ENCODE data around the gene DENND5A. TPM values are rescaled to one million over a fixed set of nuclear protein-coding genes. Genes with fewer than 3 reads are reported as not detected.

Gene DENND5A
- total RNA-seq, 4 donors from 2014 or later: 18.9 to 117 (median 22.7) TPM

DNA sequence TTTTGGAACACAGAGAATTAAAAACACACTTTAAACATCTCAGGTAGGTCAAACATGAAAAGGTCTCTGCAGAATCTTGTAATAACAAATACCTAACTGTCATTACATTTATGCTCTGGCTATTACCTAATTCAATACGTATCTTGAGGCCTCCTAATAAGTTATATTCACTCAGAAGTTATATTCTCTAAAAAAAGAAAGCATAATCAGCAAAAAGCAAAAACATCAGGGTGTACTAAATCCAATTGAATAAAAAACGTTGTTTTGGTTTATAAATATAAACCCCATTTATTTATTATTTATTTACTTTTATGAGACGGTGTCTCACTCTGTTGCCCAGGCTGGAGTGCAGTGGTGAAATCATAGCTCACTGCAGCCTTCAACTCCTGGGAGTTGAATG is 39.0 kb upstream of the DENND5A start:
- no peaks in the 10 kb centered on the region for H3K27me3 ChIP-seq
- no peaks in the 10 kb centered on the region for H3K4me1 ChIP-seq
- H3K27ac ChIP-seq: no peak overlapping the region
- no peak overlapping the region for H3K4me3 ChIP-seq
- in situ Hi-C loops (cut with MboI; ENCODE audit: low pct_ligation_motif_present in 1 of 4, low pct_unique_long_range_greater_than_20kb in 1 of 4, low sequenced_read_pairs in 3 of 4): no loop called here
- intact Hi-C loops (cut with DNase I; ENCODE audit: low total_unique reads): no loop called here
- H3K9me3 ChIP-seq: no peaks in the 10 kb centered on the region
- H3K36me3 ChIP-seq: no peaks in the 10 kb centered on the region
- WGBS, 2 donors (ENCODE audit: low coverage in 1 of 2): 75 to 78% methylated on average over 3 of the region's 3 CpGs
- TF ChIP-seq, protein P1, sequence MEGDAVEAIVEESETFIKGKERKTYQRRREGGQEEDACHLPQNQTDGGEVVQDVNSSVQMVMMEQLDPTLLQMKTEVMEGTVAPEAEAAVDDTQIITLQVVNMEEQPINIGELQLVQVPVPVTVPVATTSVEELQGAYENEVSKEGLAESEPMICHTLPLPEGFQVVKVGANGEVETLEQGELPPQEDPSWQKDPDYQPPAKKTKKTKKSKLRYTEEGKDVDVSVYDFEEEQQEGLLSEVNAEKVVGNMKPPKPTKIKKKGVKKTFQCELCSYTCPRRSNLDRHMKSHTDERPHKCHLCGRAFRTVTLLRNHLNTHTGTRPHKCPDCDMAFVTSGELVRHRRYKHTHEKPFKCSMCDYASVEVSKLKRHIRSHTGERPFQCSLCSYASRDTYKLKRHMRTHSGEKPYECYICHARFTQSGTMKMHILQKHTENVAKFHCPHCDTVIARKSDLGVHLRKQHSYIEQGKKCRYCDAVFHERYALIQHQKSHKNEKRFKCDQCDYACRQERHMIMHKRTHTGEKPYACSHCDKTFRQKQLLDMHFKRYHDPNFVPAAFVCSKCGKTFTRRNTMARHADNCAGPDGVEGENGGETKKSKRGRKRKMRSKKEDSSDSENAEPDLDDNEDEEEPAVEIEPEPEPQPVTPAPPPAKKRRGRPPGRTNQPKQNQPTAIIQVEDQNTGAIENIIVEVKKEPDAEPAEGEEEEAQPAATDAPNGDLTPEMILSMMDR (IDR thresholded peaks at IDR 0.05): no peak
- no peak for TF ChIP-seq POLR2AphosphoS5 (IDR thresholded peaks at IDR 0.05)
- TF ChIP-seq POLR2A (IDR thresholded peaks at IDR 0.05): no peak
- TF ChIP-seq EP300 (IDR thresholded peaks at IDR 0.05; ENCODE audit: low read depth): no peak
- DNase-seq: no peak

DNA sequence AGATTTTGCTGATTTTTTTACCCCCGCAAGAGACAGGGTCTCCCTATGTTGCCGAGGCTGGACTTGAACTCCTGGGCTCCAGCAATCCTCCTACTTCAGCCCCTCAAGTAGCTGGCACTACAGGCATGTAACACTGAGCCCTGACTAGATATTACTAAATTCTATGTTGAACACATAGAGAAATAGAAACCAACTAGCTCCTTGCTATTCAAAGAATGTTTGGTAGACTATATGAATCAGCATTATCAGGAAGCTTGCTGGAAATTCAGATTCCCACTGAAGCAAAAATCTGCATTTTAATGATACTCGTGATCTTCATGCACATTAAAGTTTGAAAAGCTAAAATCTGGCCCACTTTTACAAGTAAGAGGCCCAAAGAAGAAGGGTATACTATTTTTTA is 37.3 kb upstream of the DENND5A start:
- Histone ChIP-seq H3K4me1 (no peaks in the 10 kb centered on the region), H3K4me3 (no peak overlapping the region), H3K27ac (no peak overlapping the region), H3K27me3 (no peaks in the 10 kb centered on the region), H3K9me3 (no peaks in the 10 kb centered on the region), H3K36me3 (peaks cover 0 to 3% (median 0%) of the 10 kb centered on the region in 4 donors)
- WGBS, 2 donors (ENCODE audit: low coverage in 1 of 2): 83% methylated on average over 2 of the region's 3 CpGs; no CpG with 5 or more reads in 1 of the 2 donors
- intact Hi-C loops (cut with DNase I; ENCODE audit: low total_unique reads): no loop called here
- no peak for DNase-seq
- TF ChIP-seq EP300 (IDR thresholded peaks at IDR 0.05; ENCODE audit: low read depth) (no peak), POLR2AphosphoS5 (IDR thresholded peaks at IDR 0.05) (no peak), POLR2A (IDR thresholded peaks at IDR 0.05) (no peak)
- TF ChIP-seq, protein P1 (IDR thresholded peaks at IDR 0.05): no peak
- in situ Hi-C loops (cut with MboI; ENCODE audit: low pct_ligation_motif_present in 1 of 4, low pct_unique_long_range_greater_than_20kb in 1 of 4, low sequenced_read_pairs in 3 of 4): no loop called here

DNA sequence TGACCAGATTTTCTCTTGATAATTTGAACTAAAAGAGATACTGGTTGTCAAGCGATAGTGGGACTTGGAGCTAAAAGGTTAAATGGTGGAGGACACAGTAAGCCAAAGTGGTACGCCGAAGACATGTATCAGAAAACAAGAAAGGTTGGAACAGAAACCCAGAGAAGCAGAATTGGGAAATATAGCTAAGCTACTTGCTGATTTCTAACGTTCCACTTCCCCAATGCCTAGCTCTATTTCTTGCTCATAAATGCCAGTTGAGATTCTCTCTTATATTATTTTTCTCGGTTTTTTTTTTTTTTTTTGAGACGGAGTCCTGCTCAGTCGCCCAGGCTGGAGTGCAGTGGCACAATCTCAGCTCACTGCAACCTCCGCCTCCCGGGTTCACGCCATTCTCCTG is 36.6 kb upstream of the DENND5A start:
- in situ Hi-C loops (cut with MboI; ENCODE audit: low pct_ligation_motif_present in 1 of 4, low pct_unique_long_range_greater_than_20kb in 1 of 4, low sequenced_read_pairs in 3 of 4) (no loop called here), intact Hi-C loops (cut with DNase I; ENCODE audit: low total_unique reads) (no loop called here)
- DNase-seq: no peak
- Histone ChIP-seq H3K36me3 (peaks cover 0 to 10% (median 0%) of the 10 kb centered on the region in 4 donors), H3K4me3 (no peak overlapping the region), H3K27ac (no peak overlapping the region), H3K4me1 (no peaks in the 10 kb centered on the region), H3K9me3 (no peaks in the 10 kb centered on the region), H3K27me3 (no peaks in the 10 kb centered on the region)
- TF ChIP-seq, protein P1 (IDR thresholded peaks at IDR 0.05): no peak
- TF ChIP-seq POLR2A (IDR thresholded peaks at IDR 0.05): no peak
- TF ChIP-seq EP300 (IDR thresholded peaks at IDR 0.05; ENCODE audit: low read depth): no peak
- no peak for TF ChIP-seq POLR2AphosphoS5 (IDR thresholded peaks at IDR 0.05)
- WGBS, 2 donors (ENCODE audit: low coverage in 1 of 2): 85 to 86% methylated on average over 6 to 7 of the region's 10 CpGs

DNA sequence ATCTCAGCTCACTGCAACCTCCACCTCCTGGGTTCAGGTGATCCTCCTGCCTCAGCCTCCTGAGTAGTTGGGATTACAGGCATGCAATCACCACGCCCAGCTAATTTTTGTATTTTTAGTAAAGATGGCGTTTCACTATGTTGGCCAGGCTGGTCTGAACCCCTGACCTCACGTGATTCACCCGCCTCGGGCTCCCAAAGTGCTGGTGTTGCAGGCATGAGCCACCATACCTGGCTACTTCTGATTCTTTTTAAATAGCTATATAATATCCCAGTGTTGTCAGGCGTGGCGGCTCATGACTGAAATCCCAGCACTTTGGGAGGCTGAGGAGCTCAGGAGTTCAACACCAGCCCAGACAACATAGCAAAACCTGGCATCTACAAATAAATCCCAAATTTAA is 28.5 kb upstream of the DENND5A start:
- Histone ChIP-seq H3K27ac (no peak overlapping the region), H3K27me3 (no peaks in the 10 kb centered on the region), H3K36me3 (peaks cover 0 to 30% (median 0%) of the 10 kb centered on the region in 4 donors), H3K4me3 (no peak overlapping the region), H3K9me3 (no peaks in the 10 kb centered on the region), H3K4me1 (no peaks in the 10 kb centered on the region)
- in situ Hi-C loops (cut with MboI; ENCODE audit: low pct_ligation_motif_present in 1 of 4, low pct_unique_long_range_greater_than_20kb in 1 of 4, low sequenced_read_pairs in 3 of 4) (no loop called here), intact Hi-C loops (cut with DNase I; ENCODE audit: low total_unique reads) (no loop called here)
- no peak for DNase-seq
- 96 to 100% methylated on average over 2 to 7 of the region's 7 CpGs for WGBS, 2 donors (ENCODE audit: low coverage in 1 of 2)
- TF ChIP-seq EP300 (IDR thresholded peaks at IDR 0.05; ENCODE audit: low read depth): no peak
- TF ChIP-seq, protein P1 (IDR thresholded peaks at IDR 0.05): no peak
- no peak for TF ChIP-seq POLR2A (IDR thresholded peaks at IDR 0.05)
- no peak for TF ChIP-seq POLR2AphosphoS5 (IDR thresholded peaks at IDR 0.05)
